ENCODE data around the gene FBLN5.

Gene FBLN5

DNA sequence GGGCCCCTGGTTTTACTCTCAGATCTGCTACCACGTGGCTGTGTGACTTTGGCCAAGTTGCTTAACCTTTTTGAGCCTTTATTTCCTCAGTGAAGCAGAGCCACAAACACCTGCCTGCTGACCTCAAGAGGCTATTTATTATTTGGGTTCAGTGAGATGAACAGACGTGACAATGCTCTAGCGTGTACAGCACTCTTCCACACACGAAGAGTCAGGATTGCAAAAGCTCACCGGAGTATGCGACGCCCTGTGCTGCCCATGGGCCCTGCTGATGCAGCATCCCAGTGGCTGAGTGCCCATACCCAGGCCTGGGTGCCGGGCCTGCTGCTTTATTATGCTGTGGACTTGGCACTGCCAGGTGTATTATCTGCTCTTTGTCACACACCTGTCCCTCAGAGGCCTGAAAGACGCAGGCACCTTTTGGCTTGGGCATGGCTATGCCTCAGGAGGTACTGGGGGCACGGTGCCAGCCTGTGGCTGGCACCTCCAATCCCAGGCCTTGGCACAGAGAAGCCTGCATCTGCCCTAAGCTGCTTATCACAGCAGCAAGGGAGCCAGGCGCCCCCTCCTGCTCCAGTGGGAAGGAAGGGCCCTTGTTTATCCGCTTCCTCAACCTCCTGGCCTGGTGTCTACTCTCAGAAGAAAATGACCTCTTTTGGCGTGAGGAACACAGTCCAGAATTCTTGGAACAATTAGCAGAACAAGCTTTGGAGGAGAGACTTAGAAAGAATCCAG, 57.9 kb downstream of the FBLN5 start:
- no peak for DNase-seq
- Mint-ChIP-seq H3K4me3 (no peak overlapping the region), H3K9me3 (no peaks in the 10 kb centered on the region), H3K27ac (no peak overlapping the region), H3K27me3 (no peaks in the 10 kb centered on the region), H3K36me3 (ENCODE audit: low read depth) (no peaks in the 10 kb centered on the region), H3K4me1 (peaks cover 44% of the 10 kb centered on the region)
- ATAC-seq: no peak

DNA sequence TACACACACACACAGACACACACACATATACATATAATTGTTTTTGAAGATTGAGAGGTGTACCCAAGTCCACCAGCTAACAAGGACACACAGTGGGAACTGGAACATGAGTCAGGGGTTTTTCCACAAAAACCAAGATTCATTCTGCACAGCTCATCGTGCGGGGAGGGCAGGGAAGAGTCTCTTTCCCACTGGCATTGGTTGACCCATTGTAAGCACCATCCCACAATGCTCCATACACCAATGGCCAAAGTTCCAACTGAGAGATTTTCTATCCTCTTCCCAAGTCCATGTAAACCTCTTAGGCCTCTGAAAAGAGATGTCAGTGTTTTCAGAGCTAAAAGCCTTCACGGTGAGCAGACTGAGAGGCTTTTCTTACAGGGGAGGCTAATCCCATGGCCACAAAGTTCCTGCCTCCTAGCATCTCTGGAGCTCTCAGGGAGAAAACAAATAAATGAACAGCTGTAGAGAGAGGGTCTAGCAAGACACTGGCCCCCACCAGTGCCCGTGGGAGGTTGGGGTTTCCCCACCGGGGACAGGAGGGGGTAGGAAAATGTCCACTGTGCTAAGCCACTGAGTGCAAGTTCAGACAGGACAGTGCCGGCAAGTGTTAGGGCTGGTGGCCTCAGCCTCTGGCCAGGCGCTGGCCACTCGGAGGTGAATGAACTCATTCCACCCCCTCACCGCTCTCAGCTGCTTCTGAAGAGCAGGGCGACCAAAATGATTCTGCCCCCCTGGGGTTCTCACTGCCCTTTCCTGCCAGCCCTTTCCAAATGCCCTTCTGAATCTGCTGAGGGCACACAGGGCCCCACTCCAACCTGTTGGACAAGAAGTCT, 58.6 kb downstream of the FBLN5 start:
- ATAC-seq: no peak
- H3K4me3 Mint-ChIP-seq: no peak overlapping the region
- H3K27ac Mint-ChIP-seq: no peak overlapping the region
- H3K9me3 Mint-ChIP-seq: no peaks in the 10 kb centered on the region
- peaks cover 42% of the 10 kb centered on the region for H3K4me1 Mint-ChIP-seq
- H3K36me3 Mint-ChIP-seq (ENCODE audit: low read depth): no peaks in the 10 kb centered on the region
- H3K27me3 Mint-ChIP-seq: no peaks in the 10 kb centered on the region
- no peak for DNase-seq

- Mint-ChIP-seq H3K9me3 (no peaks in the 10 kb centered on the region), H3K27me3 (no peaks in the 10 kb centered on the region), H3K27ac (no peak overlapping the region), H3K36me3 (ENCODE audit: low read depth) (no peaks in the 10 kb centered on the region), H3K4me1 (peaks cover 29% of the 10 kb centered on the region), H3K4me3 (no peak overlapping the region)
- DNase-seq: no peak
- ATAC-seq: no peak
Measured at GRCh38 chr14:91886961-91887360, 60.5 kb downstream of the FBLN5 start.

GRCh38 chr14:91885839-91886238, 61.7 kb downstream of the FBLN5 start:
- H3K4me1 Mint-ChIP-seq: peaks cover 26% of the 10 kb centered on the region
- H3K9me3 Mint-ChIP-seq: no peaks in the 10 kb centered on the region
- ATAC-seq: no peak
- no peaks in the 10 kb centered on the region for H3K36me3 Mint-ChIP-seq (ENCODE audit: low read depth)
- no peaks in the 10 kb centered on the region for H3K27me3 Mint-ChIP-seq
- no peak overlapping the region for H3K27ac Mint-ChIP-seq
- no peak for DNase-seq
- H3K4me3 Mint-ChIP-seq: no peak overlapping the region

DNA sequence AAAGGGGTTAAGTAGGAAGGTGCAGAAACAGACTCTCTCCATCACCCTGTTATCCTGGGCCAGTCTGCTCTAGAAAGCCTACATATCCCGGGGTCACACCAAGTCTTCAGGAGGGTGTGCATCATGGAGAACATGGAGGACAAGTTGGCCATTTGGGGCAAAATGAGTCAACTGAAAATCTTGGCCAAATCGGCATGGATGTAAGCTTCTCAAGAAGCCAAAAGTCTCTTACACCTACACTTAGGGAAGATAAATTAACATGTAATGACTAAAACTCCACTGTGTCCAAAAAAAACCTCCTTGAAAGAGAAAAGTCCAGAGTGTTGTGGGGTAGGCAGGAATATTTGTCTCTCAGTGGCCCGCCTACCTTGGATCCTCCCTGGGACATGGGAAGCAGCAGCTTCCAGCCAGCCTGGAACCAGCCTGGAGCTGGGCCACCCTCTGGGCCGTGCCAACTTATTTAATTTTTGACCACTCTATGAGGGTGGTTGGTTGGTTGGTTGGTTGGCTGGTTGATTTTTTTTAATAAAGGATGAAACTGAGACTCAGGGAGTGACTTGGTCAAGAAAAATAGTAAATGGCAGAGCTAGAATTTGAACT, 62.3 kb downstream of the FBLN5 start:
- no peak overlapping the region for H3K4me3 Mint-ChIP-seq
- peaks cover 24% of the 10 kb centered on the region for H3K4me1 Mint-ChIP-seq
- no peaks in the 10 kb centered on the region for H3K27me3 Mint-ChIP-seq
- no peak overlapping the region for H3K27ac Mint-ChIP-seq
- H3K36me3 Mint-ChIP-seq (ENCODE audit: low read depth): no peaks in the 10 kb centered on the region
- ATAC-seq: no peak
- DNase-seq: no peak
- H3K9me3 Mint-ChIP-seq: no peaks in the 10 kb centered on the region

- no peak overlapping the region for H3K27ac Mint-ChIP-seq
- no peaks in the 10 kb centered on the region for H3K27me3 Mint-ChIP-seq
- no peak overlapping the region for H3K4me3 Mint-ChIP-seq
- DNase-seq (no peak), ATAC-seq (no peak)
- H3K4me1 Mint-ChIP-seq: peaks cover 21% of the 10 kb centered on the region
- no peaks in the 10 kb centered on the region for H3K36me3 Mint-ChIP-seq (ENCODE audit: low read depth)
- H3K9me3 Mint-ChIP-seq: no peaks in the 10 kb centered on the region
Measured at GRCh38 chr14:91884664-91885063, 62.8 kb downstream of the FBLN5 start.

- H3K4me3 Mint-ChIP-seq: no peak overlapping the region
- H3K9me3 Mint-ChIP-seq: no peaks in the 10 kb centered on the region
- no peaks in the 10 kb centered on the region for H3K27me3 Mint-ChIP-seq
- no peak for DNase-seq
- no peak overlapping the region for H3K27ac Mint-ChIP-seq
- H3K36me3 Mint-ChIP-seq (ENCODE audit: low read depth): no peaks in the 10 kb centered on the region
- no peak for ATAC-seq
- peaks cover 14% of the 10 kb centered on the region for H3K4me1 Mint-ChIP-seq
Measured at GRCh38 chr14:91883753-91884152, 63.7 kb downstream of the FBLN5 start.

GRCh38 chr14:91882776-91883175, 64.7 kb downstream of the FBLN5 start:
- no peaks in the 10 kb centered on the region for H3K27me3 Mint-ChIP-seq
- H3K36me3 Mint-ChIP-seq (ENCODE audit: low read depth): no peaks in the 10 kb centered on the region
- no peaks in the 10 kb centered on the region for H3K9me3 Mint-ChIP-seq
- peaks cover 11% of the 10 kb centered on the region for H3K4me1 Mint-ChIP-seq
- H3K4me3 Mint-ChIP-seq: no peak overlapping the region
- H3K27ac Mint-ChIP-seq: no peak overlapping the region
- DNase-seq (no peak), ATAC-seq (no peak)

GRCh38 chr14:91882369-91882768, 65.1 kb downstream of the FBLN5 start:
- Mint-ChIP-seq H3K36me3 (ENCODE audit: low read depth) (no peaks in the 10 kb centered on the region), H3K27ac (no peak overlapping the region), H3K4me1 (peaks cover 11% of the 10 kb centered on the region), H3K27me3 (no peaks in the 10 kb centered on the region), H3K4me3 (no peak overlapping the region), H3K9me3 (no peaks in the 10 kb centered on the region)
- ATAC-seq (no peak), DNase-seq (no peak)

- Mint-ChIP-seq H3K27ac (no peak overlapping the region), H3K4me3 (no peak overlapping the region), H3K4me1 (peaks cover 24% of the 10 kb centered on the region), H3K9me3 (no peaks in the 10 kb centered on the region), H3K27me3 (no peaks in the 10 kb centered on the region), H3K36me3 (ENCODE audit: low read depth) (no peaks in the 10 kb centered on the region)
- DNase-seq: no peak
- ATAC-seq: no peak
Measured at GRCh38 chr14:91879196-91879595, 68.3 kb downstream of the FBLN5 start.

DNA sequence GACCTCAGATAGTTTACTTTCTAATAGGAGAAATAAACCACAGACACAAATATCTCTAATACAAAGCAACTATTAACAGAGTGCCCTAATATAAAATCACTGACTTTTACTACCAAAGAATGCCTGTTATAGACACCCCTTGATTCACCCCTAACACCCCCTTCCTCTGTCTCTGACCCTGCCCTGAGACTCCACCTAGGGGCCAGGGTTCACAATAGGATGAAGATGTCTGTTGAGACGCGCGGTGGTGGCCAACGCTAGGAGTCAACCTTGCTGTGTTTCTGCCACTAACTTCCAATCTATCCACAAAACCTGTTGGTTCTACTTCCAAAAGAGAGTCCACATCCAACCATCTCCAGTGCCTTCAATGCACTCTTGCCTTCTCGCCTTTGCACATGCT, 69.2 kb downstream of the FBLN5 start:
- Mint-ChIP-seq H3K4me3 (no peak overlapping the region), H3K27me3 (no peaks in the 10 kb centered on the region), H3K4me1 (peaks cover 33% of the 10 kb centered on the region), H3K27ac (no peak overlapping the region), H3K36me3 (ENCODE audit: low read depth) (no peaks in the 10 kb centered on the region), H3K9me3 (no peaks in the 10 kb centered on the region)
- DNase-seq (no peak), ATAC-seq (no peak)

DNA sequence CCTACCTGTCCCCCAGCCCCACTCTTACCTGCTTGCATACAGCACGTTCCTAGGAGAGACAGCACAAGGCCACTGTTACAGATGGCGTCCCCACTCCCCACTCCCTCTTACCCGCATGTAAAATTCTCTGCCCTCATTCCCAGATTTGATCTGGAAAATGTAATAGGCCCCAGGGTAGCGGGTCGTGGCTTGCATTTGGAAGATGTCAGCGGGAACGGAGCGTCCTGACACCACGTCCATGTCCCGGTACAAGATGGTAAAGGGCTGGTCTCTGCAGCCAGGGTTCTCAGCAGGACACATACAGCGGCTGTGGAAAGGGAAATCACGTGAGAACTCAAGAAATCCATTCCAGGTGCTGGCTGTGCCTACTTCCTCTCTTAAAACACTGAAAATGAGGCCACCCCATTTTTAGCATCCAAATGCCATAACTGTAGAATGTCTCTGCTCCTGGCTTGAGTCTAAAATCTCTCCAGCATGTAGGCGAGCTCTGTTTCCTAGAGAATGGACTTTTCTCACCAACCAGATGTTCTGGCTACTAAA, 70.0 kb downstream of the FBLN5 start:
- Mint-ChIP-seq H3K4me1 (peaks cover 42% of the 10 kb centered on the region), H3K9me3 (no peaks in the 10 kb centered on the region), H3K27ac (no peak overlapping the region), H3K27me3 (no peaks in the 10 kb centered on the region), H3K4me3 (no peak overlapping the region), H3K36me3 (ENCODE audit: low read depth) (no peaks in the 10 kb centered on the region)
- ATAC-seq (no peak), DNase-seq (no peak)

DNA sequence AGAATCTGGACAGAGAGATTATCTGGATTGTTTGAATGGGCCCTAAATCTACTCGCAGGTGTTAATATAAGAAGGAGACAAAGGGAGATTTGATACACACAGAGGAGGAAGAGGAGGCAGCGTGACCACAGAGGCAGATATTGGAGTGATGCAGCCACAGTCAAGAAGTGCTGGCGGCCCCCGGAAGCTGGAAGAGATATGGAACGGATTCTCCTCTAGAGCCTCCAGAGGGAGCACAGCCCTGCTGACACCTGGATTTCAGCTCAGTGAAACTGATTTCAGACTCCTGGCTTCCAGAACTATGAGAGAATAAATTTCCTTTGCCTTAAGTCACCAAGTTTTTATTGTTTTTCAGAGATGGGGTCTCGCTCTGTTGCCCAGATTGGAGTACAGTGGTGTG, 71.0 kb downstream of the FBLN5 start:
- ATAC-seq (no peak), DNase-seq (no peak)
- peaks cover 51% of the 10 kb centered on the region for H3K4me1 Mint-ChIP-seq
- no peak overlapping the region for H3K27ac Mint-ChIP-seq
- no peaks in the 10 kb centered on the region for H3K9me3 Mint-ChIP-seq
- H3K27me3 Mint-ChIP-seq: no peaks in the 10 kb centered on the region
- H3K4me3 Mint-ChIP-seq: no peak overlapping the region
- no peaks in the 10 kb centered on the region for H3K36me3 Mint-ChIP-seq (ENCODE audit: low read depth)

GRCh38 chr14:91875525-91876286, 71.8 kb downstream of the FBLN5 start:
- DNase-seq (no peak), ATAC-seq (no peak)
- no peak overlapping the region for H3K4me3 Mint-ChIP-seq
- H3K36me3 Mint-ChIP-seq (ENCODE audit: low read depth): no peaks in the 10 kb centered on the region
- no peaks in the 10 kb centered on the region for H3K27me3 Mint-ChIP-seq
- H3K4me1 Mint-ChIP-seq: peaks cover 53% of the 10 kb centered on the region
- no peak overlapping the region for H3K27ac Mint-ChIP-seq
- no peaks in the 10 kb centered on the region for H3K9me3 Mint-ChIP-seq

Data from activated naive CD8-positive, alpha-beta T cell treated with anti-CD3 and anti-CD28 coated beads, Interleukin-2, amount 50 U/mL, for 24 hours (primary cell).